ENCODE data around the gene SLC6A5. TPM values are rescaled to one million over a fixed set of nuclear protein-coding genes. Genes with fewer than 3 reads are reported as not detected.

The SLC6A5 gene
- total RNA-seq, 4 donors from 2014 or later = not detected

DNA sequence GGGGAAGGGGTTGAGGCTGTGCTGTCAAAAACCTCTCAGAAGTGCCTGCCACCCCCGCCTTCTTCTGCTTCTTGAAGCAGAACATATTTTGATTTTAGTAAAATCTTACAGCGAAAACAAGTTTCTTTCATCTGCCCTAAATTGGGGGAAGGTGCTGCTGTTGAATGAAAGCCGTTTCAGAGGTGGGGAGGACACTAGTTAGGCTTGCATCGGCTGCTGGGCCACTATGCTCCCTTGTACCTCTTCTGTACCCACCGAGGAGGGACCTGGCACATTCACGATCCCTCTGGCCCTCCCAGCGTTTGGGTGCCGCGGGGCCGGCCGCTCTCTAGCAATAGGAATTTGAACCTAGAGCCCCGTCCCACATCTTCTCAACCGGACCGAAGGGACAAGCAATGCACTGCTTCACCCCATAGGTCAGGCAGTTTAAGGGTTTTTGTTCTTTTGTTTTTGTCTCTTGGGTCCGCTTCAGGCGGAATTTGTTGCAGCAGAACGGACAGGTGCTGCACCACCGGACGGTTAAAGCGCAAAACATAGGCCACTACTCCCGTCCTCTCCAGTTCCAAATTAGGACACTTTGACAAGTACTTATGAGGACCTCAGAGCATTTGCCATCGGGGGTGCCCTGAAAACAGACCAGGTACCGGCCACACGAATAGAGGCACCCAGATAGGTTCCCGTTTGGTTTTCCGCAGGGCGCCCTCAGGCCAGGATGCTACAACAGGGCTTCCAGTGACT is 5.6 kb downstream of the SLC6A5 start:
- TF ChIP-seq, protein P1, sequence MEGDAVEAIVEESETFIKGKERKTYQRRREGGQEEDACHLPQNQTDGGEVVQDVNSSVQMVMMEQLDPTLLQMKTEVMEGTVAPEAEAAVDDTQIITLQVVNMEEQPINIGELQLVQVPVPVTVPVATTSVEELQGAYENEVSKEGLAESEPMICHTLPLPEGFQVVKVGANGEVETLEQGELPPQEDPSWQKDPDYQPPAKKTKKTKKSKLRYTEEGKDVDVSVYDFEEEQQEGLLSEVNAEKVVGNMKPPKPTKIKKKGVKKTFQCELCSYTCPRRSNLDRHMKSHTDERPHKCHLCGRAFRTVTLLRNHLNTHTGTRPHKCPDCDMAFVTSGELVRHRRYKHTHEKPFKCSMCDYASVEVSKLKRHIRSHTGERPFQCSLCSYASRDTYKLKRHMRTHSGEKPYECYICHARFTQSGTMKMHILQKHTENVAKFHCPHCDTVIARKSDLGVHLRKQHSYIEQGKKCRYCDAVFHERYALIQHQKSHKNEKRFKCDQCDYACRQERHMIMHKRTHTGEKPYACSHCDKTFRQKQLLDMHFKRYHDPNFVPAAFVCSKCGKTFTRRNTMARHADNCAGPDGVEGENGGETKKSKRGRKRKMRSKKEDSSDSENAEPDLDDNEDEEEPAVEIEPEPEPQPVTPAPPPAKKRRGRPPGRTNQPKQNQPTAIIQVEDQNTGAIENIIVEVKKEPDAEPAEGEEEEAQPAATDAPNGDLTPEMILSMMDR (IDR thresholded peaks at IDR 0.05 in 4 of 5, conservative IDR thresholded peaks at IDR 0.05 in 1 of 5) = no peak
- TF ChIP-seq POLR2A (IDR thresholded peaks at IDR 0.05) = no peak
- in situ Hi-C loops (cut with MboI; ENCODE audit: low sequenced_read_pairs in 4 of 4) (loop anchor here in 3 of 4 donors (25.0 kb wide), 2 partner anchors 218 to 468 kb away; partner anchors contain the start of gene PRMT3 (in 2 of the 3)), intact Hi-C loops (cut with DNase I; ENCODE audit: low total_unique reads) (no loop called here)
- Histone ChIP-seq H3K9me3 (no peaks in the 10 kb centered on the region), H3K27ac (no peak overlapping the region), H3K4me1 (no peaks in the 10 kb centered on the region), H3K36me3 (no peaks in the 10 kb centered on the region), H3K27me3 (peaks cover 68 to 76% (median 72%) of the 10 kb centered on the region in 3 donors), H3K4me3 (no peak overlapping the region)
- no peak for DNase-seq
- no peak for ATAC-seq

DNA sequence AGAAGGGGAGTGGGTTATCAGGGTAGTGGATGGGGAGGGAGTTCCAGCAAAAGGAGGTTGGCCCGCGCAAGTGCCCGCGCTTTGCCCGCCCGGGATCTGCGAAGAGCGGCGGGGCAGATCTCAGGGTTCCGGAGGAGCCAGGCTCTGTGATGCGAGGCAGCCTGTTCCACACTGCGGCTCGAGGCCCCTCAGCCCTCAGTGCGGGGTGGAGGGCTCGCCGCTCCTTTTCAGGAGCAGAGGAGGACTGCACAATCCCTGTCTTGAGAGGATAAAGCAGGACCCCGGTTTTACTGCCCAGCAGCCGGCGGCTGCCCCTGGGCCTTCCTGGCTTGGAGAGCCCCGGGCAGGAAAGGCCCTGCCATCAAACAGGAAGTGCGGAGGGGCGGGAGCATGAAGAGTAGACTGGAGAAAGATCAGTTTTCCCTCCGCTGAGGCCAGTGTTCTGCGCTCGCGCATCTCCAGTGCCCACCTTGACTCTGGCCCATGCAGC is 6.2 kb downstream of the SLC6A5 start:
- intact Hi-C loops (cut with DNase I; ENCODE audit: low total_unique reads) (no loop called here), in situ Hi-C loops (cut with MboI; ENCODE audit: low sequenced_read_pairs in 4 of 4) (loop anchor here in 3 of 4 donors (25.0 kb wide), 2 partner anchors 218 to 468 kb away; partner anchors contain the start of gene PRMT3 (in 2 of the 3))
- Histone ChIP-seq H3K27ac (no peak overlapping the region), H3K4me3 (no peak overlapping the region), H3K9me3 (no peaks in the 10 kb centered on the region), H3K36me3 (no peaks in the 10 kb centered on the region), H3K27me3 (peaks cover 64 to 72% (median 67%) of the 10 kb centered on the region in 3 donors), H3K4me1 (peaks cover 0 to 4% of the 10 kb centered on the region in 2 donors)
- no peak for DNase-seq
- TF ChIP-seq POLR2A (IDR thresholded peaks at IDR 0.05) = no peak
- TF ChIP-seq, protein P1 (IDR thresholded peaks at IDR 0.05 in 4 of 5, conservative IDR thresholded peaks at IDR 0.05 in 1 of 5) = no peak
- no peak for ATAC-seq

DNA sequence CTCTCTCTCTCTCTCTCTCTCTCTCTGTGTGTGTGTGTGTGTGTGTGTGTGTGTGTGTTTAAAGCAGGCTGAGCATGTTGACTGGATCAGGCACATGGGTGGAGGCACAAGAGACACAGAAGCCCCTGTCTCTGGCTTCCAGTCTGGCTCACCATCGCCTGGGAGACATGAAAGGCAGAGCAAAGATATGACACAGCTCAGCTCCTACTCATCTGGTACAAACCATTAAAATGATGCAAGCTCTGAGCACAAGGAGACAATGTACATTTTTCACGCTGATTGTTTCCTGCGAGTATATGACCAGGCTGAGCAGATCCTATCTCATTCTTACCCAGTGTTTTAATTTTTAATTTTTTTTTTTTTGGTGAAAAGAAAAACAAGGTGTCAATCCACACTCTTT is 9.5 kb downstream of the SLC6A5 start:
- Histone ChIP-seq H3K9me3 (no peaks in the 10 kb centered on the region), H3K36me3 (no peaks in the 10 kb centered on the region), H3K4me1 (peaks cover 0 to 4% of the 10 kb centered on the region in 2 donors), H3K27me3 (peaks cover 32 to 44% (median 39%) of the 10 kb centered on the region in 3 donors), H3K27ac (no peak overlapping the region), H3K4me3 (no peak overlapping the region)
- in situ Hi-C loops (cut with MboI; ENCODE audit: low sequenced_read_pairs in 4 of 4) = loop anchor here in 3 of 4 donors (25.0 kb wide), 2 partner anchors 222 to 472 kb away; partner anchors contain the start of gene PRMT3 (in 2 of the 3)
- no peak for DNase-seq
- ATAC-seq = no peak
- intact Hi-C loops (cut with DNase I; ENCODE audit: low total_unique reads) = no loop called here
- TF ChIP-seq POLR2A (IDR thresholded peaks at IDR 0.05) = no peak
- TF ChIP-seq, protein P1 (IDR thresholded peaks at IDR 0.05 in 4 of 5, conservative IDR thresholded peaks at IDR 0.05 in 1 of 5) = no peak

DNA sequence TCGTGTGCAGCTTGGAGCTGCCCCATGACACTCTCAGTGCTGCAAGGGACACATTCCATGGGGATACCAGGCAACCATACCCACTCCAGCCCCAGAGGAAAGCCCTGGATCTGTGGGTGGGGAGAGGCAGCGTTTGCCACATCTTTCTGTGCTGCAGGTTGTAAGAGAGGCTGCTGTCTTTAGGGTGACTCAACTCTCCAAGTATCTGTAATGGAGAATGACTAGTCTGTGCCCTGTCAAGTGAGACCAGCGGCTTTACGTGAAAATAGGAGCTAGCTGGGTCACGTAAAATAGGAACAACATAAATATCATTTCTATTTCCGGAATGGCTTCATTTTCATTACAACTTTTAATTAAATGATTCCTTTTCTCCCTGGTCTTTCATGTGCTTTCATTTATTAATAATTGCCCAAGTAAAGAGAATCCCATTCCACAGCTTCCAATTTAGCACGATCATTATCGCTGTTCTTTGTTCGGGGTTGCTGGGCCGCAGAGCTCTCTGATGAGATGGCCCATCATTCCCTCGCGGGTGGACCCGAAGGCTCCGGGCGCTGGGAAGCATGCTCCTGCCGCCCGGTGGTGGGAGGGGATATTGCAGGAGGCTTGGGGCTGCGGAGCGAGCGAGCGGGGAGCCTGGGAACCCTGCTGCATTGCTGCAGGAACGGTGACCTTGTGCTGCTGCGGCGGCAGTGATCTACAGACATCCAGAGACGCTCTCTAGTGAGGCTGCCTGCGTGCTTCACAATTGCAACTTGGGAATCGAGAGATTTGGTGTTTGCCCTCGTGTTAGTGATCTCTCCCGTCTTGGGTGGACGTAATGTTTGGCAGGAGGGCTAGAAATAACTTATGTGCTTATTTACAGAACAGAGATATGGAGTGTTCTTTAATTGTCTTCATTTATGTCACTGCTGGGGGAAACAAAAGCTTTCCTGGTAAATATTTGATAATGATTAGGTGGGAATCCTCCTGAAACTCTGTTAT is 10.6 kb downstream of the SLC6A5 start:
- TF ChIP-seq POLR2A (IDR thresholded peaks at IDR 0.05) = no peak
- TF ChIP-seq, protein P1 (IDR thresholded peaks at IDR 0.05 in 4 of 5, conservative IDR thresholded peaks at IDR 0.05 in 1 of 5) = peak; percentile 71 to 88 (median 79)
- H3K36me3 ChIP-seq = no peaks in the 10 kb centered on the region
- DNase-seq (peak; percentile 15 to 27), ATAC-seq (peak in 1 of 2 donors; percentile 70)
- intact Hi-C loops (cut with DNase I; ENCODE audit: low total_unique reads) = loop anchor here (1.0 kb wide), 2 partner anchors 223 to 482 kb away; partner anchors contain the start of gene PRMT3
- H3K4me3 ChIP-seq = no peak overlapping the region
- H3K27ac ChIP-seq = no peak overlapping the region
- no peaks in the 10 kb centered on the region for H3K9me3 ChIP-seq
- peaks cover 0 to 4% of the 10 kb centered on the region in 2 donors for H3K4me1 ChIP-seq
- H3K27me3 ChIP-seq = peaks cover 21 to 34% (median 28%) of the 10 kb centered on the region in 3 donors
- in situ Hi-C loops (cut with MboI; ENCODE audit: low sequenced_read_pairs in 4 of 4) = loop anchor here (10.0 to 25.0 kb wide), 3 partner anchors 215 to 473 kb away; partner anchors contain the start of gene PRMT3 (in 2 of the 4)
